ENCODE data around the gene ANKRD33B. TPM values are rescaled to one million over a fixed set of nuclear protein-coding genes. Genes with fewer than 3 reads are reported as not detected.
A peak's percentile ranks its signal among the peaks of the same experiment; 100 is the strongest.

ANKRD33B gene
- polyA plus RNA-seq, 3 donors = 0.05 TPM; not detected in 2

DNA sequence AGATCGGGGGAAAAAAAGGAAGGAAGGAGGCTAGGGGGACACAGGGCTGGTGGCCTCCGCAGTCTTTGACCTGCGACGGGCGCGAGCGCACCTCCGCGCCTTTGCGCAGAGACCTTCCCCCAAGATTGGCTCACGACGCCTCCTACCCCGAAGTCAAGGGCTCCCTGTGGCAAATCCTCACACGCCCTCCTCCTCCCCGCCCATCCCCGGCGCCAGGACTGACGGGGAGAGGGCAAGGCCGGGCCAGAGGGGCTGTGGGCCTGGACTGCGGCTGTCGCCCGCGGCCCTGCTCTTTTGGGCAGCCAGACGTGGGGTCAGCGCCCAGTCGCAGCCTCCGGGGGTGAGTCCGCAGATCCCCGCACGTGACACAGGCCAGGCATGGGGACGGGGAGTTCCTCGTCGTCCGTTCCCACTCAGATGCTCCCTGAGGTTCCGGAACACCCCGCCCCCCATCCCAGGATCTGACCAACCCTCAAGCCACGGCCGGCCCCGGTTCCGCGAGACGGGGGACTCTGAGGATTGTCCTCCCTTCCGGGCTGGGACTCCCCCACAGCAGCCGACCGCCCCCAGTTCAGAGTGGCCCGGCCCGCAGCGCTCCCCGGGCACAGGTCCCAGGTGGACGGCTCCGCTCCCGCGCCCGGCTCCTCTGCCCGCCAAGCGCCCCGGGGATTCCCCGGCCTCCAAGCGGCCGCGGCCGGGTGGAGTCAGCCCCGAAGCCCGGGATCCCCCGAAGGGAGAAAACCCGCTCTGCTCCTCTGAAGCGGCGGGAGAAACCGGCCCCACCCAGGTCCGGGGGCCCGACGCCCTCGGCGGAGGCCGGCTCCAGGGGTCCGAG lies 543 bp upstream of the ANKRD33B start:
- Mint-ChIP-seq H3K4me1 (peaks cover 43% of the 10 kb centered on the region), H3K9me3 (peaks cover 0 to 8% (median 2%) of the 10 kb centered on the region in 7 donors), H3K4me3 (peak overlapping the region; percentile 75 to 80), H3K27ac (peak overlapping the region in 3 of 7 donors; percentile 2 to 61 (median 36)), H3K36me3 (peaks cover 0 to 4% of the 10 kb centered on the region in 2 donors), H3K27me3 (ENCODE audit: low read depth in 3 of 3) (peaks cover 30 to 46% (median 39%) of the 10 kb centered on the region in 3 donors)
- Histone ChIP-seq H3K36me3 (replicated peaks in 1 of 2; ENCODE audit: control insufficient read depth in 1 of 2, insufficient read depth in 2 of 2, low read length in 2 of 2) (no peaks in the 10 kb centered on the region), H3K79me2 (ENCODE audit: insufficient read depth, low read length) (peaks cover 10% of the 10 kb centered on the region), H3K9me3 (replicated peaks in 1 of 2; ENCODE audit: control insufficient read depth in 1 of 2, insufficient read depth in 1 of 2, low read length in 2 of 2) (peaks cover 0 to 4% of the 10 kb centered on the region in 2 donors), H3K27me3 (ENCODE audit: control insufficient read depth in 2 of 2, insufficient read depth in 2 of 2, low read length in 2 of 2) (peaks cover 4 to 29% of the 10 kb centered on the region in 2 donors), H3K27ac (ENCODE audit: low read depth in 1 of 2, low read length in 2 of 2) (no peak overlapping the region), H3K4me2 (replicated peaks; ENCODE audit: extremely low read depth, low read length, poor library complexity, severe bottlenecking) (peak overlapping the region; percentile 86), H4K20me1 (ENCODE audit: insufficient read depth, low read length) (no peaks in the 10 kb centered on the region), H2AFZ (ENCODE audit: insufficient read depth, low read depth, low read length, poor library complexity, severe bottlenecking) (peak overlapping the region; percentile 66), H3K9ac (ENCODE audit: insufficient read depth, low read length, poor library complexity, severe bottlenecking) (peak overlapping the region; percentile 71), H3K4me1 (ENCODE audit: control insufficient read depth in 1 of 2, insufficient read depth in 2 of 2, low read length in 2 of 2) (peaks cover 32 to 43% of the 10 kb centered on the region in 2 donors), H3K4me3 (replicated peaks in 1 of 3; ENCODE audit: low read depth in 2 of 3, low read length in 3 of 3) (peak overlapping the region; percentile 22 to 75 (median 31))
- intact Hi-C loops (cut with micrococcal nuclease) = loop anchor here in 1 of 2 donors (5.0 kb wide), 1 partner anchor 44 kb away; no protein-coding TSS in a partner anchor
- DNase-seq = peak in 1 of 3 donors; percentile 68
- 2% methylated on average over 74 of the region's 76 CpGs for WGBS (ENCODE audit: insufficient coverage)
- TF ChIP-seq, protein P1, sequence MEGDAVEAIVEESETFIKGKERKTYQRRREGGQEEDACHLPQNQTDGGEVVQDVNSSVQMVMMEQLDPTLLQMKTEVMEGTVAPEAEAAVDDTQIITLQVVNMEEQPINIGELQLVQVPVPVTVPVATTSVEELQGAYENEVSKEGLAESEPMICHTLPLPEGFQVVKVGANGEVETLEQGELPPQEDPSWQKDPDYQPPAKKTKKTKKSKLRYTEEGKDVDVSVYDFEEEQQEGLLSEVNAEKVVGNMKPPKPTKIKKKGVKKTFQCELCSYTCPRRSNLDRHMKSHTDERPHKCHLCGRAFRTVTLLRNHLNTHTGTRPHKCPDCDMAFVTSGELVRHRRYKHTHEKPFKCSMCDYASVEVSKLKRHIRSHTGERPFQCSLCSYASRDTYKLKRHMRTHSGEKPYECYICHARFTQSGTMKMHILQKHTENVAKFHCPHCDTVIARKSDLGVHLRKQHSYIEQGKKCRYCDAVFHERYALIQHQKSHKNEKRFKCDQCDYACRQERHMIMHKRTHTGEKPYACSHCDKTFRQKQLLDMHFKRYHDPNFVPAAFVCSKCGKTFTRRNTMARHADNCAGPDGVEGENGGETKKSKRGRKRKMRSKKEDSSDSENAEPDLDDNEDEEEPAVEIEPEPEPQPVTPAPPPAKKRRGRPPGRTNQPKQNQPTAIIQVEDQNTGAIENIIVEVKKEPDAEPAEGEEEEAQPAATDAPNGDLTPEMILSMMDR (IDR thresholded peaks at IDR 0.05) = no peak

DNA sequence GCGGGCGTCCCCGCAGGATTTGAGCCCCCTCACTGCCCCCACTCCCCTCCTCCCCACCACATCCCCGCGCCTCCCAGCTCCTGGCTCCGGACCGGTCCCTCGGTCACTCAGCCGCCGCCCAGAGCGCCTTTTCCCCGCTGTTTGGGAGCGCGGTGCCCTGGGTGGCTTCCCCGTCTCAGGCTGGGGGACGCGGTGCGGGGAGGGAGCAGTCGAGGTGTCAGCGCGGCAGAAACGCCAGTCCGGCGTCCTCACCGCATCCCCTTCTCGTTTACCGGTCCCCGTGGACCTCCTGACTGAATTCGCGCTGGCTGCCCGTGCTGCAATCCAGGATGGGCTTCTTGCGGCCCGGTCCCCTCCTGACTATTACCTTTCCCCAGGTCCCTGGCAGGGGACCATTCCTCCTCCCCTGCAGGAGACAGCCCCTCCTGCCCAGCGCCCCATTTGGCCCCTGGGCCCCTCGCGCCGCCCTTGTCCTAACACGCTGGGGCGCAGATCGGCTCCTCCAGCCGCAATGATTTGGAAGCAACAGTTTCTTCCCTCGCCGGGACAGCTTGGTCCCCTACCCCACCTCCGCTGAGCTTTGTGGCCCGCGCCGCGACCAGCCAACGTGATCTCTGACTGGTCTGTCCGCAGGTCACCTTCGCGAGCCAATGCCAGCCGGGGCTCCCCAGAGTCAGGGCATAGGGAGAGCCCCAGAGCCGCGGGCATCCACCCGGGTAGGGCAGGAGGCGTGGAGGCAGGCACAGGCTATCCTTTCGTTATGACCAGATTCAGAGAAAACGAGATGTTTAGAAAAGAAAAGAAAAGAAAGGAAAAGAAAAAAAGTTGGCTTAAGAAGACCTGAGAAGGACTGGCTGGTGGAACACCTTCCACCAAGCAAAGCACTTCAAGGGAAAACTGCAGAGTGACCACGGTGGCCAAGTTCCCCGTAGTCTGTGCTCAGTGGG lies 1.2 kb downstream of the ANKRD33B start:
- peaks cover 0 to 4% of the 10 kb centered on the region in 2 donors for H3K9me3 ChIP-seq (replicated peaks in 1 of 2; ENCODE audit: control insufficient read depth in 1 of 2, insufficient read depth in 1 of 2, low read length in 2 of 2)
- peaks cover 0 to 4% of the 10 kb centered on the region in 2 donors for H3K36me3 Mint-ChIP-seq
- peaks cover 31 to 39% of the 10 kb centered on the region in 2 donors for H3K4me1 ChIP-seq (ENCODE audit: control insufficient read depth in 1 of 2, insufficient read depth in 2 of 2, low read length in 2 of 2)
- 1% methylated on average over 57 of the region's 61 CpGs for WGBS (ENCODE audit: insufficient coverage)
- H3K79me2 ChIP-seq (ENCODE audit: insufficient read depth, low read length) = peaks cover 24% of the 10 kb centered on the region
- peak overlapping the region; percentile 26 to 75 (median 46) for H3K4me3 ChIP-seq (replicated peaks in 1 of 3; ENCODE audit: low read depth in 2 of 3, low read length in 3 of 3)
- no peak overlapping the region for H3K27ac ChIP-seq (ENCODE audit: low read depth in 1 of 2, low read length in 2 of 2)
- intact Hi-C loops (cut with micrococcal nuclease) = loop anchor here in 1 of 2 donors (5.0 kb wide), 1 partner anchor 42 kb away; no protein-coding TSS in a partner anchor
- TF ChIP-seq, protein P1 (IDR thresholded peaks at IDR 0.05) = no peak
- H3K4me1 Mint-ChIP-seq = peaks cover 45% of the 10 kb centered on the region
- H3K4me2 ChIP-seq (replicated peaks; ENCODE audit: extremely low read depth, low read length, poor library complexity, severe bottlenecking) = peak overlapping the region; percentile 86
- DNase-seq = peak in 1 of 3 donors; percentile 47
- H3K27me3 ChIP-seq (ENCODE audit: control insufficient read depth in 2 of 2, insufficient read depth in 2 of 2, low read length in 2 of 2) = peaks cover 4 to 29% of the 10 kb centered on the region in 2 donors
- peak overlapping the region; percentile 63 for H2AFZ ChIP-seq (ENCODE audit: insufficient read depth, low read depth, low read length, poor library complexity, severe bottlenecking)
- H3K9me3 Mint-ChIP-seq = peaks cover 0 to 8% (median 2%) of the 10 kb centered on the region in 7 donors
- H4K20me1 ChIP-seq (ENCODE audit: insufficient read depth, low read length) = no peaks in the 10 kb centered on the region
- H3K27me3 Mint-ChIP-seq (ENCODE audit: low read depth in 3 of 3) = peaks cover 28 to 46% (median 38%) of the 10 kb centered on the region in 3 donors
- H3K4me3 Mint-ChIP-seq = peak overlapping the region; percentile 91 to 96
- peak overlapping the region; percentile 40 for H3K9ac ChIP-seq (ENCODE audit: insufficient read depth, low read length, poor library complexity, severe bottlenecking)
- no peaks in the 10 kb centered on the region for H3K36me3 ChIP-seq (replicated peaks in 1 of 2; ENCODE audit: control insufficient read depth in 1 of 2, insufficient read depth in 2 of 2, low read length in 2 of 2)
- peak overlapping the region in 2 of 7 donors; percentile 42 to 68 for H3K27ac Mint-ChIP-seq

Data from CD14-positive monocyte (primary cell).